ENCODE data around the gene NCKAP1. TPM values are rescaled to one million over a fixed set of nuclear protein-coding genes. Genes with fewer than 3 reads are reported as not detected.

The NCKAP1 gene
- total and polyA plus RNA-seq, 2 donors (not counting 3 experiments of a cell fraction or from before 2014, with no cell fraction given): 49.4 to 130 TPM

GRCh38 chr2:182941919-182942318 is 96.3 kb downstream of the NCKAP1 start:
- ChIA-PET CTCF (interaction anchor here (0.9 to 1.7 kb wide), 2 partner anchors 18 to 38 kb away, joined by 3 to 7 read pairs; no protein-coding TSS in a partner anchor), POLR2A (no interaction called here)
- DNase-seq (ENCODE audit: low read depth, low spot score): no peak
- no peak overlapping the region for H3K4me3 ChIP-seq (replicated peaks in 1 of 3; ENCODE audit: insufficient read depth in 1 of 3, low read depth in 1 of 3, low read length in 3 of 3)
- no TSS peak for BruUV-seq (replicated peaks)
- H3K4me2 ChIP-seq (ENCODE audit: insufficient read depth, low read length): no peak overlapping the region
- no peaks in the 10 kb centered on the region for H3K79me2 ChIP-seq (ENCODE audit: control insufficient read depth, insufficient read depth, low read length)
- no peaks in the 10 kb centered on the region for H3K9me3 ChIP-seq (replicated peaks; ENCODE audit: control insufficient read depth, insufficient read depth, low read length)
- H3K9ac ChIP-seq (replicated peaks; ENCODE audit: extremely low read depth, insufficient read depth, low read length): no peak overlapping the region
- no peaks in the 10 kb centered on the region for H3K27me3 ChIP-seq (ENCODE audit: control insufficient read depth in 2 of 2, insufficient read depth in 2 of 2, low read length in 2 of 2)
- H3K27ac ChIP-seq (ENCODE audit: insufficient read depth, low read depth, low read length): no peak overlapping the region
- FAIRE-seq: no peak
- intact Hi-C loops (cut with micrococcal nuclease) (no loop called here), dilution Hi-C loops (cut with MboI; ENCODE audit: extremely low pct_ligation_motif_present, low sequenced_read_pairs) (no loop called here)
- peaks cover 0 to 24% of the 10 kb centered on the region in 2 experiments for H3K36me3 ChIP-seq (ENCODE audit: control insufficient read depth in 2 of 2, extremely low read depth in 1 of 2, insufficient read depth in 2 of 2, low read length in 2 of 2)
- H3K9me1 ChIP-seq (replicated peaks; ENCODE audit: control insufficient read depth, extremely low read depth, insufficient read depth, low read length): no peaks in the 10 kb centered on the region
- TF ChIP-seq MYC (IDR thresholded peaks at IDR 0.05; ENCODE audit: low read depth, low read length): no peak
- H2AFZ ChIP-seq (ENCODE audit: low read depth, low read length): no peak overlapping the region
- no peaks in the 10 kb centered on the region for H4K20me1 ChIP-seq (replicated peaks; ENCODE audit: control insufficient read depth, extremely low read depth, insufficient read depth, low read length)
- H3K4me1 ChIP-seq (ENCODE audit: control insufficient read depth, extremely low read depth, insufficient read depth, low read length): peaks cover 6% of the 10 kb centered on the region

GRCh38 chr2:182941121-182941722 is 97.0 kb downstream of the NCKAP1 start:
- H3K9ac ChIP-seq (replicated peaks; ENCODE audit: extremely low read depth, insufficient read depth, low read length): no peak overlapping the region
- H4K20me1 ChIP-seq (replicated peaks; ENCODE audit: control insufficient read depth, extremely low read depth, insufficient read depth, low read length): no peaks in the 10 kb centered on the region
- H3K36me3 ChIP-seq (ENCODE audit: control insufficient read depth in 2 of 2, extremely low read depth in 1 of 2, insufficient read depth in 2 of 2, low read length in 2 of 2): peaks cover 0 to 28% of the 10 kb centered on the region in 2 experiments
- no peak overlapping the region for H3K4me2 ChIP-seq (ENCODE audit: insufficient read depth, low read length)
- no peaks in the 10 kb centered on the region for H3K79me2 ChIP-seq (ENCODE audit: control insufficient read depth, insufficient read depth, low read length)
- H2AFZ ChIP-seq (ENCODE audit: low read depth, low read length): no peak overlapping the region
- no peaks in the 10 kb centered on the region for H3K9me3 ChIP-seq (replicated peaks; ENCODE audit: control insufficient read depth, insufficient read depth, low read length)
- no peaks in the 10 kb centered on the region for H3K9me1 ChIP-seq (replicated peaks; ENCODE audit: control insufficient read depth, extremely low read depth, insufficient read depth, low read length)
- no peak overlapping the region for H3K4me3 ChIP-seq (replicated peaks in 1 of 3; ENCODE audit: insufficient read depth in 1 of 3, low read depth in 1 of 3, low read length in 3 of 3)
- TF ChIP-seq POLR2AphosphoS5 (IDR thresholded peaks at IDR 0.05; ENCODE audit: insufficient read depth, low read depth, low read length) (no peak), EZH2 (IDR thresholded peaks at IDR 0.05; ENCODE audit: borderline replicate concordance, low read depth, low read length, severe bottlenecking) (no peak), FOS (IDR thresholded peaks at IDR 0.05; ENCODE audit: borderline replicate concordance, insufficient read depth, low read length) (no peak), POLR2A (IDR thresholded peaks at IDR 0.05; ENCODE audit: low read depth, low read length) (no peak), JUN (IDR thresholded peaks at IDR 0.05; ENCODE audit: borderline replicate concordance, insufficient read depth, insufficient read length, low read depth) (no peak), MYC (IDR thresholded peaks at IDR 0.05; ENCODE audit: low read depth, low read length) (no peak), GATA2 (IDR thresholded peaks at IDR 0.05; ENCODE audit: insufficient read depth, insufficient read length, low read depth, low read length) (no peak)
- TF ChIP-seq, protein P1, sequence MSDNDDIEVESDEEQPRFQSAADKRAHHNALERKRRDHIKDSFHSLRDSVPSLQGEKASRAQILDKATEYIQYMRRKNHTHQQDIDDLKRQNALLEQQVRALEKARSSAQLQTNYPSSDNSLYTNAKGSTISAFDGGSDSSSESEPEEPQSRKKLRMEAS (IDR thresholded peaks at IDR 0.05; ENCODE audit: insufficient read depth, insufficient read length): no peak
- TF ChIP-seq, protein P2, sequence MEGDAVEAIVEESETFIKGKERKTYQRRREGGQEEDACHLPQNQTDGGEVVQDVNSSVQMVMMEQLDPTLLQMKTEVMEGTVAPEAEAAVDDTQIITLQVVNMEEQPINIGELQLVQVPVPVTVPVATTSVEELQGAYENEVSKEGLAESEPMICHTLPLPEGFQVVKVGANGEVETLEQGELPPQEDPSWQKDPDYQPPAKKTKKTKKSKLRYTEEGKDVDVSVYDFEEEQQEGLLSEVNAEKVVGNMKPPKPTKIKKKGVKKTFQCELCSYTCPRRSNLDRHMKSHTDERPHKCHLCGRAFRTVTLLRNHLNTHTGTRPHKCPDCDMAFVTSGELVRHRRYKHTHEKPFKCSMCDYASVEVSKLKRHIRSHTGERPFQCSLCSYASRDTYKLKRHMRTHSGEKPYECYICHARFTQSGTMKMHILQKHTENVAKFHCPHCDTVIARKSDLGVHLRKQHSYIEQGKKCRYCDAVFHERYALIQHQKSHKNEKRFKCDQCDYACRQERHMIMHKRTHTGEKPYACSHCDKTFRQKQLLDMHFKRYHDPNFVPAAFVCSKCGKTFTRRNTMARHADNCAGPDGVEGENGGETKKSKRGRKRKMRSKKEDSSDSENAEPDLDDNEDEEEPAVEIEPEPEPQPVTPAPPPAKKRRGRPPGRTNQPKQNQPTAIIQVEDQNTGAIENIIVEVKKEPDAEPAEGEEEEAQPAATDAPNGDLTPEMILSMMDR (IDR thresholded peaks at IDR 0.05; ENCODE audit: extremely low read depth in 1 of 2, insufficient read depth in 1 of 2, low read depth in 1 of 2, low read length in 2 of 2): no peak
- FAIRE-seq (no peak), DNase-seq (ENCODE audit: low read depth, low spot score) (no peak)
- intact Hi-C loops (cut with micrococcal nuclease): no loop called here
- no peak overlapping the region for H3K27ac ChIP-seq (ENCODE audit: insufficient read depth, low read depth, low read length)
- no TSS peak for BruUV-seq (replicated peaks)
- CTCF ChIA-PET: interaction anchor here (0.9 to 1.7 kb wide), 2 partner anchors 17 to 39 kb away, joined by 3 to 7 read pairs; no protein-coding TSS in a partner anchor
- H3K4me1 ChIP-seq (ENCODE audit: control insufficient read depth, extremely low read depth, insufficient read depth, low read length): no peaks in the 10 kb centered on the region
- POLR2A ChIA-PET: no interaction called here
- dilution Hi-C loops (cut with MboI; ENCODE audit: extremely low pct_ligation_motif_present, low sequenced_read_pairs): no loop called here
- no peaks in the 10 kb centered on the region for H3K27me3 ChIP-seq (ENCODE audit: control insufficient read depth in 2 of 2, insufficient read depth in 2 of 2, low read length in 2 of 2)

Measured in endothelial cell of umbilical vein (primary cell).